Measurements from ENCODE around the gene MINDY4B.

DNA sequence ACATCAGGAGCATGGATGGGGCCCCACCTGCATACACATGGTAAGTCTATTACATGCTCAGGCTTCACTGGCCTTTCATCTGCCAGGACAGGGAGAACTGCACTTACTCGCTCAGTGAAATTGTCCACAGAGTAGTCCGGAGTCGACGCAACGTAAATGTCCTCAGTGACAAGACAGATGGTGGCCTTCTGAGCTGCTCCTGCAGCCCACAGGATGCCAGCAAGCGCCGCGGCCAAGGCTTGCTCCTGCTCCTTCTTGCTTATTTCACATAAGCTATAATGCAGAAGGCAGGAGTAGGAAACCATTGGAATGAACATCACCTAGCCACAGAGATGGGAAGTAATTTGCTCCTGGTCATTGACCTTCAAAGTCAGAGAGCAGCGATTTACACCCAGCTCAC is 14.4 kb downstream of the MINDY4B start:
- TF ChIP-seq, protein P1, sequence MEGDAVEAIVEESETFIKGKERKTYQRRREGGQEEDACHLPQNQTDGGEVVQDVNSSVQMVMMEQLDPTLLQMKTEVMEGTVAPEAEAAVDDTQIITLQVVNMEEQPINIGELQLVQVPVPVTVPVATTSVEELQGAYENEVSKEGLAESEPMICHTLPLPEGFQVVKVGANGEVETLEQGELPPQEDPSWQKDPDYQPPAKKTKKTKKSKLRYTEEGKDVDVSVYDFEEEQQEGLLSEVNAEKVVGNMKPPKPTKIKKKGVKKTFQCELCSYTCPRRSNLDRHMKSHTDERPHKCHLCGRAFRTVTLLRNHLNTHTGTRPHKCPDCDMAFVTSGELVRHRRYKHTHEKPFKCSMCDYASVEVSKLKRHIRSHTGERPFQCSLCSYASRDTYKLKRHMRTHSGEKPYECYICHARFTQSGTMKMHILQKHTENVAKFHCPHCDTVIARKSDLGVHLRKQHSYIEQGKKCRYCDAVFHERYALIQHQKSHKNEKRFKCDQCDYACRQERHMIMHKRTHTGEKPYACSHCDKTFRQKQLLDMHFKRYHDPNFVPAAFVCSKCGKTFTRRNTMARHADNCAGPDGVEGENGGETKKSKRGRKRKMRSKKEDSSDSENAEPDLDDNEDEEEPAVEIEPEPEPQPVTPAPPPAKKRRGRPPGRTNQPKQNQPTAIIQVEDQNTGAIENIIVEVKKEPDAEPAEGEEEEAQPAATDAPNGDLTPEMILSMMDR (IDR thresholded peaks at IDR 0.05) = no peak
- TF ChIP-seq POLR2A (IDR thresholded peaks at IDR 0.05) (no peak), POLR2AphosphoS5 (IDR thresholded peaks at IDR 0.05) (no peak), EP300 (IDR thresholded peaks at IDR 0.05) (no peak)

Measured in suprapubic skin (tissue), 4 donors.